GM23248 (cell line): ENCODE results near the gene FOXD1. TPM values are rescaled to one million over a fixed set of nuclear protein-coding genes. Genes with fewer than 3 reads are reported as not detected.
A peak's percentile ranks its signal among the peaks of the same experiment; 100 is the strongest.

Experiments
- DNase-seq: peaks from one replicate; pipeline ENCODE4 v3.0.0-alpha.2; 2015
- H2AFZ ChIP-seq: fragments of 200-600 bp; sonication (generic); 2 replicates; pipeline ENCODE4 v1.6.1; 2016; ENCODE audit warnings: antibody characterized with exemption
- H3F3A ChIP-seq: fragments of 200-600 bp; sonication (generic); 2 replicates; pipeline ENCODE4 v1.6.1; 2016; ENCODE audit warnings: mild to moderate bottlenecking, antibody characterized with exemption, mixed run types; ENCODE audit not compliant: insufficient read depth
- H3K27ac ChIP-seq: fragments of 200-600 bp; sonication (generic); 2 replicates; pipeline ENCODE4 v1.5.1; 2016; ENCODE audit warnings: mild to moderate bottlenecking
- H3K27me3 ChIP-seq: fragments of 200-600 bp; sonication (generic); replicated peaks from 2 replicates; pipeline ENCODE4 v1.6.1; 2016; ENCODE audit warnings: mild to moderate bottlenecking; ENCODE audit not compliant: insufficient read depth
- H3K36me3 ChIP-seq: fragments of 200-600 bp; sonication (generic); 2 replicates; pipeline ENCODE4 v1.6.1; 2016; ENCODE audit warnings: low read depth, mild to moderate bottlenecking
- H3K4me1 ChIP-seq: fragments of 200-600 bp; sonication (generic); 2 replicates; pipeline ENCODE4 v1.6.1; 2016; ENCODE audit warnings: mild to moderate bottlenecking; ENCODE audit not compliant: insufficient read depth
- H3K4me2 ChIP-seq: fragments of 200-600 bp; sonication (generic); one replicate; pipeline ENCODE4 v1.6.1; 2016; ENCODE audit warnings: mild to moderate bottlenecking; ENCODE audit not compliant: unreplicated experiment
- H3K4me3 ChIP-seq: fragments of 200-600 bp; sonication (generic); 2 replicates; pipeline ENCODE4 v1.5.1; 2016; ENCODE audit warnings: mild to moderate bottlenecking
- H3K79me2 ChIP-seq: fragments of 200-600 bp; sonication (generic); 2 replicates; pipeline ENCODE4 v1.6.1; 2016; ENCODE audit warnings: mild to moderate bottlenecking; ENCODE audit not compliant: insufficient read depth
- H3K9ac ChIP-seq: fragments of 200-600 bp; sonication (generic); 2 replicates; pipeline ENCODE4 v1.6.1; 2016; ENCODE audit warnings: mild to moderate bottlenecking
- H3K9me2 ChIP-seq: fragments of 200-600 bp; sonication (generic); 2 replicates; pipeline ENCODE4 v1.6.1; 2016; ENCODE audit warnings: mixed run types, mild to moderate bottlenecking, moderate library complexity; ENCODE audit not compliant: insufficient read depth
- H3K9me3 ChIP-seq: fragments of 200-600 bp; sonication (generic); one replicate; pipeline ENCODE4 v1.6.1; 2017; ENCODE audit warnings: low read depth
- H4K20me1 ChIP-seq: fragments of 200-600 bp; sonication (generic); 2 replicates; pipeline ENCODE4 v1.6.0; 2016; ENCODE audit not compliant: insufficient read depth
- EZH2 ChIP-seq: fragments of 200-600 bp; sonication (generic); IDR thresholded peaks from 2 replicates; pipeline ENCODE4 v1.6.1; 2018; ENCODE audit warnings: antibody characterized with exemption, mild to moderate bottlenecking; ENCODE audit not compliant: insufficient read depth, poor library complexity, severe bottlenecking
- EZH2phosphoT487 ChIP-seq: fragments of 200-600 bp; sonication (generic); IDR thresholded peaks from 2 replicates; pipeline ENCODE4 v1.6.1; 2018; ENCODE audit warnings: antibody characterized with exemption, moderate library complexity, mild to moderate bottlenecking, low read depth; ENCODE audit not compliant: insufficient read depth
- WGBS, 2 experiments: methylation state at CpG; one replicate each; pipeline ENCODE4 v1.1.6; 2015 to 2017; ENCODE audit warnings: low lambda C conversion rate in 2 of 2, low coverage in 1 of 2; ENCODE audit errors: missing lambda C conversion rate in 2 of 2; 5-methylcytosine and 5-hydroxymethylcytosine counted together
- in situ Hi-C: fragments of 300-500 bp; cut with MboI; formaldehyde crosslinking; loops from 2 replicates; pipeline ENCODE4 v1.15.0; 2020
- polyA plus RNA-seq: library from polyadenylated mRNA; unstranded; fragments of >200 nt; fragmentation: Nextera tagmentation; extraction: Ambion mirVana; gene quantifications from 2 replicates; pipeline ENCODE4 v1.2.1, GENCODE V29; 2016
- total RNA-seq: library from RNA; depleted of rRNA; stranded (reverse); fragments of >200 nt; shearing (Covaris generic); gene quantifications from 2 replicates; pipeline ENCODE4 v1.2.3, GENCODE V29; 2014

FOXD1 gene
- total and polyA plus RNA-seq, 2 experiments from 2014 or later, result 8.0 to 53.9 TPM

GRCh38 chr5:73444499-73445438 is 3.8 kb downstream of the FOXD1 start:
- H3K79me2 ChIP-seq, result peaks cover 75% of the 10 kb centered on the region

GRCh38 chr5:73443829-73444498 is 4.6 kb downstream of the FOXD1 start:
- peak; percentile 22 for DNase-seq
- Histone ChIP-seq H3K9me2 (no peaks in the 10 kb centered on the region), H3F3A (peaks cover 41% of the 10 kb centered on the region), H3K9ac (peak overlapping the region; percentile 99), H3K27ac (peak overlapping the region; percentile 88), H2AFZ (no peak overlapping the region), H3K9me3 (no peaks in the 10 kb centered on the region), H3K4me1 (peaks cover 43% of the 10 kb centered on the region), H3K4me2 (peak overlapping the region; percentile 90), H3K27me3 (no peaks in the 10 kb centered on the region), H3K36me3 (peaks cover 29% of the 10 kb centered on the region), H4K20me1 (no peaks in the 10 kb centered on the region), H3K4me3 (peak overlapping the region; percentile 96), H3K79me2 (peaks cover 76% of the 10 kb centered on the region)
- in situ Hi-C loops, result loop anchor here (5.0 to 25.0 kb wide), 3 partner anchors 132 to 349 kb away; no protein-coding TSS in a partner anchor
- WGBS, 2 experiments, result 56 to 74% methylated on average over 29 to 39 of the region's 39 CpGs
- TF ChIP-seq EZH2 (no peak), EZH2phosphoT487 (no peak)

More at GRCh38 chr5:73444499-73445438, 3.8 kb downstream of the FOXD1 start:
- in situ Hi-C loops, result loop anchor here (5.0 to 25.0 kb wide), 3 partner anchors 132 to 350 kb away; no protein-coding TSS in a partner anchor
- no peaks in the 10 kb centered on the region for H4K20me1 ChIP-seq
- no peaks in the 10 kb centered on the region for H3K9me2 ChIP-seq
- 49 to 50% methylated on average over 43 of the region's 43 CpGs for WGBS, 2 experiments
- H3K9ac ChIP-seq, result peak overlapping the region; percentile 99
- peak overlapping the region; percentile 96 for H3K4me3 ChIP-seq
- peaks cover 29% of the 10 kb centered on the region for H3K36me3 ChIP-seq
- no peaks in the 10 kb centered on the region for H3K27me3 ChIP-seq
- peaks cover 36% of the 10 kb centered on the region for H3K4me1 ChIP-seq
- 0 out of 2 replicates have a peak, but pooled peaks have one; percentile 56 for TF ChIP-seq EZH2phosphoT487
- TF ChIP-seq EZH2, result no peak
- peak; percentile 46 for DNase-seq
- H2AFZ ChIP-seq, result no peak overlapping the region
- peak overlapping the region; percentile 88 for H3K27ac ChIP-seq
- no peaks in the 10 kb centered on the region for H3K9me3 ChIP-seq
- H3K4me2 ChIP-seq, result peak overlapping the region; percentile 90
- H3F3A ChIP-seq, result peaks cover 40% of the 10 kb centered on the region

GRCh38 chr5:73442996-73443627 is 5.5 kb downstream of the FOXD1 start:
- Histone ChIP-seq H3K9ac (no peak overlapping the region; the same call in 1 of the 2 replicates), H3K27me3 (no peaks in the 10 kb centered on the region), H3K4me3 (peak overlapping the region; percentile 96), H3K4me2 (peak overlapping the region; percentile 90), H3F3A (peaks cover 49% of the 10 kb centered on the region), H3K4me1 (peaks cover 52% of the 10 kb centered on the region), H3K79me2 (peaks cover 83% of the 10 kb centered on the region), H3K9me2 (no peaks in the 10 kb centered on the region), H3K36me3 (peaks cover 29% of the 10 kb centered on the region), H2AFZ (no peak overlapping the region), H3K27ac (peak overlapping the region; percentile 1; the same call in 1 of the 2 replicates), H4K20me1 (no peaks in the 10 kb centered on the region), H3K9me3 (no peaks in the 10 kb centered on the region)
- in situ Hi-C loops, result loop anchor here (5.0 to 25.0 kb wide), 3 partner anchors 131 to 348 kb away; no protein-coding TSS in a partner anchor
- 89 to 91% methylated on average over 4 of the region's 4 CpGs for whole genome bisulfite sequencing, 2 experiments
- no peak for TF ChIP-seq EZH2
- DNase-seq, result no peak
